Ovary (tissue), 9 donors: ENCODE data around the gene BCL2L14. TPM values are rescaled to one million over a fixed set of nuclear protein-coding genes. Genes with fewer than 3 reads are reported as not detected.

Experiments
- DNase-seq, 5 donors: peaks; one replicate each; pipeline ENCODE4 v3.0.0-alpha.2; 2019 to 2020
- H3K27ac ChIP-seq, 2 donors: fragments of 200-600 bp; one replicate each; pipeline versions ENCODE4 v1.5.1 to v1.8.0; 2019 to 2022
- H3K27me3 ChIP-seq: fragments of 200-600 bp; one replicate; pipeline ENCODE4 v1.8.0; 2022
- H3K36me3 ChIP-seq: fragments of 200-600 bp; sonication (generic); one replicate; pipeline ENCODE4 v1.5.1; 2019
- H3K4me1 ChIP-seq: one replicate; pipeline ENCODE4 v1.8.1; 2013; ENCODE audit warnings: mild to moderate bottlenecking, moderate library complexity; ENCODE audit not compliant: insufficient read depth
- H3K4me3 ChIP-seq: fragments of 200-600 bp; sonication (generic); one replicate; pipeline ENCODE4 v1.5.1; 2017
- H3K9me3 ChIP-seq, 2 donors: fragments of 200-600 bp in 1 of 2; sonication (generic) in 1 of 2; one replicate each; pipeline versions ENCODE4 v1.5.1 to v1.8.1; 2013 to 2019; ENCODE audit warnings: mild to moderate bottlenecking in 1 of 2, moderate library complexity in 1 of 2
- CTCF ChIP-seq, 3 donors: fragments of 450-650 bp in 2 of 3; fragments of 200-600 bp in 1 of 3; IDR thresholded peaks; one replicate each; pipeline versions ENCODE4 v1.5.1 to v1.8.0; 2016 to 2022; ENCODE audit warnings: antibody characterized with exemption in 3 of 3, mild to moderate bottlenecking in 1 of 3
- EP300 ChIP-seq: sonication (generic); formaldehyde crosslinking; IDR thresholded peaks from one replicate; pipeline ENCODE4 v1.6.1; 2017; ENCODE audit warnings: antibody characterized with exemption
- POLR2A ChIP-seq: fragments of 450-650 bp; IDR thresholded peaks from one replicate; pipeline ENCODE4 v1.6.1; 2017; ENCODE audit warnings: antibody characterized with exemption, mild to moderate bottlenecking, moderate library complexity
- WGBS, 3 donors: extraction: QIAGEN DNeasy Blood & Tissue Kit in 1 of 3; methylation state at CpG; one replicate each; pipeline versions ENCODE4 v1.1.5 to v1.1.7; 2013 to 2017; 5-methylcytosine and 5-hydroxymethylcytosine counted together
- intact Hi-C, 4 donors: fragments of 100-400 bp; cut with DNase I; formaldehyde crosslinking; loops; one replicate each; pipeline versions ENCODE4 v1.11.0 to v1.15.1; 2022 to 2023
- polyA plus RNA-seq, 2 donors: library from polyadenylated mRNA; stranded (reverse); fragments of 200-250 nt in 1 of 2; fragments of 350-450 nt in 1 of 2; fragmentation: Illumina TruSeq in 1 of 2; extraction: RNeasy Lipid Tissue Mini Kit (QIAGEN cat#74804) in 1 of 2; gene quantifications; one replicate each; pipeline ENCODE4 v1.2.3, GENCODE V29; 2013 to 2014
- total RNA-seq, 7 donors: library from RNA; depleted of rRNA in 2 of 7; stranded (reverse); fragments of >200 nt in 2 of 7; fragmentation: NEBNext Ultra II Directional in 3 of 7; extraction: Animal tissue kit (Norgen Biotek cat#: 25700) in 3 of 7; gene quantifications; one replicate each; pipeline versions ENCODE4 v1.1.0 to v1.2.4, GENCODE V29; 2016 to 2023
- donor health status: DM: no; HTN: no; CAD: no; lungs with moderate emphysema.
- donor health status: DM: no; HTN: no; CAD: no.
- donor health status: Bipolar disorder and iron deficiency.
- donor health status: DM: yes; HTN: yes; CAD: no.
- donor health status: DM: no; HTN: no; CAD: no.
- donor health status: DM: yes; HTN: yes; CAD: no.

BCL2L14 gene
- total and polyA plus RNA-seq, 9 donors, result 0.11 TPM; not detected in 8

- intact Hi-C loops, result no loop called here
- Histone ChIP-seq H3K27me3 (no peaks in the 10 kb centered on the region), H3K9me3 (no peaks in the 10 kb centered on the region), H3K4me1 (no peaks in the 10 kb centered on the region), H3K36me3 (no peaks in the 10 kb centered on the region), H3K4me3 (no peak overlapping the region), H3K27ac (no peak overlapping the region)
- DNase-seq, result no peak
- WGBS, 3 donors, result 53 to 72% (median 66%) methylated on average over 6 of the region's 6 CpGs
- TF ChIP-seq EP300, result no peak
- no peak for TF ChIP-seq CTCF (IDR thresholded peaks at IDR 0.05)
- TF ChIP-seq POLR2A, result no peak
These were observed 27.4 kb downstream of the BCL2L14 start for GRCh38 chr12:12097891-12098690.

GRCh38 chr12:12098691-12099015 lies 27.9 kb downstream of the BCL2L14 start:
- intact Hi-C loops, result no loop called here
- H3K4me1 ChIP-seq, result no peaks in the 10 kb centered on the region
- no peak overlapping the region for H3K27ac ChIP-seq
- TF ChIP-seq CTCF (IDR thresholded peaks at IDR 0.05) (no peak), POLR2A (no peak)
- H3K9me3 ChIP-seq, result no peaks in the 10 kb centered on the region
- no peaks in the 10 kb centered on the region for H3K27me3 ChIP-seq
- 79 to 84% (median 81%) methylated on average over 3 of the region's 3 CpGs for WGBS, 3 donors
- no peak overlapping the region for H3K4me3 ChIP-seq
- no peak for DNase-seq
- no peaks in the 10 kb centered on the region for H3K36me3 ChIP-seq

GRCh38 chr12:12099102-12099501 lies 28.4 kb downstream of the BCL2L14 start:
- Histone ChIP-seq H3K4me3 (no peak overlapping the region), H3K27me3 (no peaks in the 10 kb centered on the region), H3K36me3 (no peaks in the 10 kb centered on the region), H3K27ac (no peak overlapping the region), H3K9me3 (peaks cover 0 to 4% of the 10 kb centered on the region in 2 donors), H3K4me1 (no peaks in the 10 kb centered on the region)
- intact Hi-C loops, result no loop called here
- TF ChIP-seq EP300, result no peak
- TF ChIP-seq CTCF (IDR thresholded peaks at IDR 0.05), result no peak
- no peak for TF ChIP-seq POLR2A
- DNase-seq, result no peak
- 70 to 73% (median 72%) methylated on average over 6 of the region's 6 CpGs for WGBS, 3 donors

GRCh38 chr12:12107678-12108077 lies 36.9 kb downstream of the BCL2L14 start:
- Histone ChIP-seq H3K36me3 (no peaks in the 10 kb centered on the region), H3K9me3 (peaks cover 0 to 4% of the 10 kb centered on the region in 2 donors), H3K4me3 (no peak overlapping the region), H3K27me3 (no peaks in the 10 kb centered on the region), H3K27ac (no peak overlapping the region), H3K4me1 (no peaks in the 10 kb centered on the region)
- intact Hi-C loops, result no loop called here
- no peak for DNase-seq
- TF ChIP-seq CTCF (IDR thresholded peaks at IDR 0.05), result no peak
- 86 to 89% (median 86%) methylated on average over 6 of the region's 6 CpGs for WGBS, 3 donors
